MM.1S (cell line): ENCODE data around the gene THOP1.

ENCODE experiments used
- DNase-seq: peaks from one replicate; pipeline ENCODE4 v3.0.0-alpha.2; 2015
- H2AFZ ChIP-seq: fragments of 300-600 bp; sonication (generic); 2 replicates; pipeline ENCODE4 v1.6.0; 2016; ENCODE audit warnings: antibody characterized with exemption, low read length
- H3F3A ChIP-seq: fragments of 300-600 bp; sonication (generic); 2 replicates; pipeline ENCODE4 v1.6.1; 2016; ENCODE audit warnings: mild to moderate bottlenecking, antibody characterized with exemption, low read length, moderate library complexity, mixed read lengths; ENCODE audit not compliant: insufficient read depth
- H3K27ac ChIP-seq: fragments of 300-600 bp; sonication (generic); 2 replicates; pipeline ENCODE4 v1.5.1; 2016; ENCODE audit warnings: mild to moderate bottlenecking, low read length
- H3K27me3 ChIP-seq: fragments of 300-600 bp; sonication (generic); replicated peaks from 2 replicates; pipeline ENCODE4 v1.6.0; 2016; ENCODE audit warnings: low read length; ENCODE audit not compliant: insufficient read depth
- H3K36me3 ChIP-seq: fragments of 300-600 bp; sonication (generic); replicated peaks from 2 replicates; pipeline ENCODE4 v1.6.1; 2016; ENCODE audit warnings: mild to moderate bottlenecking, low read length, mixed read lengths; ENCODE audit not compliant: insufficient read depth
- H3K4me1 ChIP-seq: fragments of 300-600 bp; sonication (generic); 2 replicates; pipeline ENCODE4 v1.6.1; 2016; ENCODE audit warnings: low read length, mixed read lengths
- H3K4me2 ChIP-seq: fragments of 300-600 bp; sonication (generic); 2 replicates; pipeline ENCODE4 v1.6.0; 2016; ENCODE audit warnings: low read depth, low read length
- H3K4me3 ChIP-seq: fragments of 300-600 bp; sonication (generic); 2 replicates; pipeline ENCODE4 v1.5.1; 2016; ENCODE audit warnings: low read length, mixed read lengths
- H3K79me2 ChIP-seq: fragments of 300-600 bp; sonication (generic); 2 replicates; pipeline ENCODE4 v1.6.1; 2016; ENCODE audit warnings: mixed run types, low read length, mixed read lengths
- H3K9ac ChIP-seq: fragments of 300-600 bp; sonication (generic); 2 replicates; pipeline ENCODE4 v1.6.1; 2016; ENCODE audit warnings: low read length, mixed read lengths
- H3K9me2 ChIP-seq: fragments of 300-600 bp; sonication (generic); replicated peaks from 2 replicates; pipeline ENCODE4 v1.6.1; 2016; ENCODE audit warnings: mild to moderate bottlenecking, low read length, mixed read lengths; ENCODE audit not compliant: insufficient read depth
- H3K9me3 ChIP-seq: fragments of 300-600 bp; sonication (generic); replicated peaks from 2 replicates; pipeline ENCODE4 v1.6.1; 2016; ENCODE audit warnings: mild to moderate bottlenecking, low read length, mixed read lengths; ENCODE audit not compliant: insufficient read depth
- H4K20me1 ChIP-seq: fragments of 300-600 bp; sonication (generic); 2 replicates; pipeline ENCODE4 v1.6.1; 2016; ENCODE audit warnings: mild to moderate bottlenecking, low read length, moderate library complexity, mixed read lengths; ENCODE audit not compliant: insufficient read depth
- CTCF ChIP-seq: fragments of 300-600 bp; sonication (generic); IDR thresholded peaks from 2 replicates; pipeline ENCODE4 v1.5.1; 2016; ENCODE audit warnings: antibody characterized with exemption, low read length, mixed read lengths
- EZH2 ChIP-seq: fragments of 300-600 bp; sonication (generic); optimal IDR thresholded peaks from 2 replicates; pipeline ENCODE3; 2017; ENCODE audit warnings: low read depth, mild to moderate bottlenecking, antibody characterized with exemption, low read length, mixed read lengths
- EZH2phosphoT487 ChIP-seq: fragments of 300-600 bp; sonication (generic); IDR thresholded peaks from 2 replicates; pipeline ENCODE4 v1.6.1; 2018; ENCODE audit warnings: antibody characterized with exemption, low read length

The THOP1 gene

DNA sequence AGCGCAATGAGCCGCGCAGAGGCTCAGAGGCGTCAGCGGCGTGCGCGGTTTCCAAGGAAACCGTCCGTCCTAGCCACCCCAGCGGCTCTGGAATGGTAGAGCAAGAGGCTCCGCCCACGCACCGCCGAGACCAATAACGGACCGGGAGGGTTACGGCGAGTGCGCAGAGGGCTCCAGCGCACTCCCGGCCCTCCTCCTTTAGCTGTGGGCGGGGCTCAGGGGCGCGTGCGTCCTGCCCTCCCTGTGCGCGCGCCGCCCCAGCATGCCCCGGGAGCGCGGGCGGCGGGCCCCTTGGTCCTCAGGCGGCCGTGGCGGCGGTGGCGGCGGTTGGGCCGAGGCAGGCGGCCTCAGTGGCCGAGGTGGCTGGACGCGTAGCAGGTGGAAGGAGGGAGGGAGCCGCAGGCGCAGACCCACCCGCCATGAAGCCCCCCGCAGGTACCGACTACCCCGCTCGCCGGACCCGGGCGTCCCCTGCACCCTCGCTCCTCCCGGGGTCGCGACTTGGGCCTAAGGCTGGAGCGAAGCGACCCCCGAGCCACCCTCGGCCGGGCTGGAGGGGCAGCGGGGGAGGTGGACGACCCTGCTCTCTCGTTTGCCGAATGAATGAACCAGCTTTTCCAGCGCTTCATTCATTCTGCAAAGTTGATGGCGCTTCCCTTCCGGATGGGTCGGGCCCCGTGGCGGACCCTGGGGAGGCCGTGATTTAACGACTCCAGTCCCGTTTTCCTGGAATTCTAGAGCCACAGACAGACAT lies at the start of gene THOP1:
Gene THOP1 (plus strand): TSS at position 260 of the 754 bp plus-strand sequence. CDS start 160 bp downstream, at position 420.
- peaks cover 6% of the 10 kb centered on the region; the same call in 1 of the 2 replicates for H4K20me1 ChIP-seq
- H3K36me3 ChIP-seq, result no peaks in the 10 kb centered on the region
- TF ChIP-seq CTCF (no peak), EZH2 (no peak), EZH2phosphoT487 (no peak)
- peak within 1 kb of the TSS; percentile 64; the same call in 1 of the 2 replicates for H3K27ac ChIP-seq
- H3K9me2 ChIP-seq, result no peaks in the 10 kb centered on the region
- H3K79me2 ChIP-seq, result peaks cover 76% of the 10 kb centered on the region
- no peaks in the 10 kb centered on the region for H3K9me3 ChIP-seq
- H3K27me3 ChIP-seq, result no peaks in the 10 kb centered on the region
- peak within 1 kb of the TSS; percentile 97 for H3K9ac ChIP-seq
- peak within 1 kb of the TSS; percentile 88 for H2AFZ ChIP-seq
- peak; percentile 100 for DNase-seq
- peak within 1 kb of the TSS; percentile 83 for H3K4me2 ChIP-seq
- peak within 1 kb of the TSS; percentile 98 for H3K4me3 ChIP-seq
- H3K4me1 ChIP-seq, result peaks cover 24% of the 10 kb centered on the region
- peaks cover 15% of the 10 kb centered on the region for H3F3A ChIP-seq

- Histone ChIP-seq H3K79me2 (peaks cover 35% of the 10 kb centered on the region), H3F3A (no peaks in the 10 kb centered on the region; the same call in 1 of the 2 replicates), H3K27ac (no peak overlapping the region), H3K9ac (no peak overlapping the region), H4K20me1 (no peaks in the 10 kb centered on the region), H3K4me3 (no peak overlapping the region), H3K36me3 (no peaks in the 10 kb centered on the region; the same call in 1 of the 2 replicates), H3K4me1 (no peaks in the 10 kb centered on the region), H2AFZ (no peak overlapping the region), H3K4me2 (no peak overlapping the region), H3K9me3 (no peaks in the 10 kb centered on the region), H3K9me2 (no peaks in the 10 kb centered on the region), H3K27me3 (no peaks in the 10 kb centered on the region)
- no peak for TF ChIP-seq CTCF
- TF ChIP-seq EZH2phosphoT487, result no peak
- no peak for TF ChIP-seq EZH2
- DNase-seq, result no peak
These were observed 48.6 kb upstream of the THOP1 start for GRCh38 chr19:2736550-2737190.

GRCh38 chr19:2739602-2740313 lies 45.5 kb upstream of the THOP1 start, which contains the start of gene SLC39A3:
Gene SLC39A3, minus strand, starts transcription at chr19:2740017. Its CDS starts 2,760 bp downstream, at chr19:2737257.
- Histone ChIP-seq H3F3A (no peaks in the 10 kb centered on the region; the same call in 1 of the 2 replicates), H4K20me1 (no peaks in the 10 kb centered on the region), H3K4me2 (peak within 1 kb of the TSS; percentile 70), H3K9me2 (no peaks in the 10 kb centered on the region), H3K27ac (peak within 1 kb of the TSS; percentile 6; the same call in 1 of the 2 replicates), H3K9ac (peak within 1 kb of the TSS; percentile 79), H3K36me3 (no peaks in the 10 kb centered on the region; the same call in 1 of the 2 replicates), H3K79me2 (peaks cover 35% of the 10 kb centered on the region), H3K9me3 (no peaks in the 10 kb centered on the region), H3K27me3 (no peaks in the 10 kb centered on the region), H2AFZ (peak within 1 kb of the TSS; percentile 92), H3K4me3 (peak within 1 kb of the TSS; percentile 97), H3K4me1 (no peaks in the 10 kb centered on the region)
- TF ChIP-seq EZH2phosphoT487 (no peak), CTCF (no peak), EZH2 (no peak)
- DNase-seq, result peak; percentile 99
